Stimulated activated CD8-positive, alpha-beta memory T cell treated with anti-CD3 and anti-CD28 coated beads, Interleukin-7, amount 100 ng/mL, for 1 hour (primary cell): Measurements from ENCODE around the gene IL36A.

Experiments
- DNase-seq, 2 donors: peaks; one replicate each; pipeline ENCODE4 v3.0.0-alpha.2; 2020; ENCODE audit warnings: low read depth in 2 of 2

Gene IL36A

GRCh38 chr2:113005030-113005509 lies at the start of gene IL36A:
Gene IL36A (plus strand): TSS chr2:113005459. CDS start chr2:113005872, 413 bp downstream.
- no peak for DNase-seq

GRCh38 chr2:112957511-112957910 lies 47.7 kb upstream of the IL36A start:
- DNase-seq: no peak

- DNase-seq: no peak
Measured at GRCh38 chr2:112958428-112959108, 46.7 kb upstream of the IL36A start.

GRCh38 chr2:112959109-112959812 lies 46.0 kb upstream of the IL36A start:
- no peak for DNase-seq

- DNase-seq: no peak
Measured at GRCh38 chr2:112960230-112960825, 44.9 kb upstream of the IL36A start.

GRCh38 chr2:112962308-112963175 lies 42.7 kb upstream of the IL36A start:
- no peak for DNase-seq

- DNase-seq: no peak
Measured at GRCh38 chr2:112967023-112967422, 38.2 kb upstream of the IL36A start.

GRCh38 chr2:112972423-112973086 lies 32.7 kb upstream of the IL36A start:
- no peak for DNase-seq

- no peak for DNase-seq
Measured at GRCh38 chr2:112973156-112973555, 32.1 kb upstream of the IL36A start.

- no peak for DNase-seq
Measured at GRCh38 chr2:112977559-112978056, 27.7 kb upstream of the IL36A start, which contains the start of gene IL36G. Gene IL36G (plus strand): TSS chr2:112978006. CDS start chr2:112978639, 633 bp downstream.

- no peak for DNase-seq
Measured at GRCh38 chr2:112979731-112980130, 25.5 kb upstream of the IL36A start.

- no peak for DNase-seq
Measured at GRCh38 chr2:112980537-112980936, 24.7 kb upstream of the IL36A start.

- DNase-seq: no peak
Measured at GRCh38 chr2:112985090-112985489, 20.2 kb upstream of the IL36A start.

GRCh38 chr2:112989611-112990010 lies 15.6 kb upstream of the IL36A start:
- DNase-seq: no peak

- no peak for DNase-seq
Measured at GRCh38 chr2:112993831-112994230, 11.4 kb upstream of the IL36A start.

GRCh38 chr2:112994648-112995047 lies 10.6 kb upstream of the IL36A start:
- no peak for DNase-seq

- DNase-seq: no peak
Measured at GRCh38 chr2:112995346-112995920, 9.8 kb upstream of the IL36A start.

- DNase-seq: peak; percentile 18 to 33
Measured at GRCh38 chr2:112996635-112997034, 8.6 kb upstream of the IL36A start.

- DNase-seq: no peak
Measured at GRCh38 chr2:112997151-112997550, 8.1 kb upstream of the IL36A start.

- no peak for DNase-seq
Measured at GRCh38 chr2:113000436-113000835, 4.8 kb upstream of the IL36A start.

GRCh38 chr2:113002677-113003076 lies 2.6 kb upstream of the IL36A start:
- no peak for DNase-seq
